Heart left ventricle (tissue), 16 donors: Measurements from ENCODE around the gene EML1. TPM values are rescaled to one million over a fixed set of nuclear protein-coding genes. Genes with fewer than 3 reads are reported as not detected.

Experiments used
- ATAC-seq, 4 donors: fragments of 200-7000 bp; cut with Tn5 transposase; one replicate each; pipeline ENCODE4 v1.9.1; 2020 to 2022; ENCODE audit warnings: moderate library complexity in 4 of 4, mild to moderate bottlenecking in 3 of 4, moderate number of reproducible peaks in 1 of 4
- DNase-seq, 5 donors: peaks; one replicate each; pipeline ENCODE4 v3.0.0-alpha.2; 2020
- H3K27ac ChIP-seq, 12 donors: fragments of 200-600 bp; sonication (generic) in 4 of 12; one replicate each; pipeline versions ENCODE4 v1.5.0 to v1.8.0; 2016 to 2022; ENCODE audit warnings: mild to moderate bottlenecking in 2 of 12
- H3K27me3 ChIP-seq, 9 donors: fragments of 200-600 bp; sonication (generic) in 2 of 9; one replicate each; pipeline versions ENCODE4 v1.5.1 to v1.8.0; 2016 to 2022; ENCODE audit warnings: mild to moderate bottlenecking in 3 of 9
- H3K36me3 ChIP-seq, 9 donors: fragments of 200-600 bp; sonication (generic) in 2 of 9; one replicate each; pipeline versions ENCODE4 v1.5.0 to v1.8.0; 2018 to 2022; ENCODE audit warnings: mild to moderate bottlenecking in 2 of 9
- H3K4me1 ChIP-seq, 12 donors: fragments of 200-600 bp; sonication (generic) in 4 of 12; one replicate each; pipeline versions ENCODE4 v1.5.0 to v1.8.0; 2016 to 2022; ENCODE audit warnings: mild to moderate bottlenecking in 3 of 12
- H3K4me3 ChIP-seq, 12 donors: fragments of 200-600 bp; sonication (generic) in 4 of 12; one replicate each; pipeline versions ENCODE4 v1.5.0 to v1.8.0; 2017 to 2022; ENCODE audit warnings: mild to moderate bottlenecking in 9 of 12, moderate library complexity in 4 of 12
- H3K9me3 ChIP-seq, 12 donors: fragments of 200-600 bp; sonication (generic) in 4 of 12; one replicate each; pipeline versions ENCODE4 v1.5.0 to v1.8.0; 2016 to 2022; ENCODE audit warnings: mild to moderate bottlenecking in 1 of 12
- POLR2A ChIP-seq, 2 donors: fragments of 450-650 bp; IDR thresholded peaks; one replicate each; pipeline ENCODE4 v1.6.1; 2017; ENCODE audit warnings: antibody characterized with exemption in 2 of 2, mild to moderate bottlenecking in 2 of 2, moderate library complexity in 2 of 2
- WGBS, 4 donors: extraction: QIAGEN DNeasy Blood & Tissue Kit in 2 of 4; methylation state at CpG; one replicate each; pipeline versions ENCODE4 v1.1.5 to v1.1.7; 2013 to 2018; 5-methylcytosine and 5-hydroxymethylcytosine counted together
- intact Hi-C, 10 donors: fragments of 100-400 bp; cut with DNase I; formaldehyde crosslinking; loops; one replicate each; pipeline versions ENCODE4 v1.11.1 to v1.14.2; 2022
- polyA plus RNA-seq, 2 donors: library from polyadenylated mRNA; stranded (reverse); fragments of 200-250 nt; gene quantifications; one replicate each; pipeline ENCODE4 v1.2.3, GENCODE V29; 2013
- total RNA-seq, 9 donors: library from RNA; depleted of rRNA in 2 of 9; stranded (reverse); fragments of >200 nt in 2 of 9; fragmentation: NEBNext Ultra II Directional in 3 of 9; extraction: Animal tissue kit (Norgen Biotek cat#: 25700) in 3 of 9; gene quantifications; one replicate each; pipeline versions ENCODE4 v1.1.0 to v1.2.4, GENCODE V29; 2016 to 2023
- TF ChIP-seq, protein P1 (sequence below), 12 donors: fragments of 200-600 bp; sonication (generic) in 4 of 12; IDR thresholded peaks; one replicate each; pipeline versions ENCODE4 v1.5.0 to v1.8.0; 2018 to 2022; ENCODE audit warnings: antibody characterized with exemption in 12 of 12, mild to moderate bottlenecking in 5 of 12
- donor health status: ischemic (EF 13 %, LVEDD 7.1; RV severe dilation, severe dysfunction).
- donor health status: healthy with polysubstance abuse.
- donor health status: DM: no; HTN: yes; CAD: no.
- donor health status: DM: no; HTN: no; CAD: no.
- donor health status: ischemic (EF 25% LVEDD 6.9; RV normal size, moderate dysfunction).
- donor health status: ischemic (EF 25% LVEDD 5.7; RV mildly dilated, moderate dysfunction).
- donor health status: healthy.
- donor health status: DM: yes; HTN: yes; CAD: no.
- donor health status: ischemic (EF 35%, LVEDD 5.7; RV mildly dilated, moderate dysfunction).
- donor health status: nonischemic (EF 11% LVEDD 7.7; RV severe dilation, severe dysfunction).
- donor health status: DM: yes; HTN: yes; CAD: no.
- donor health status: PGD.
- donor health status: ischemic (EF 29% LVEDD 5.4; RV normal size, mild dysfunction).
- donor health status: nonischemic (EF 23%, LVEDD 6.1; RV moderate dilation, normal function).

Gene EML1
- total and polyA plus RNA-seq, 11 donors, result 7.4 to 49.7 (median 39.3) TPM

- no peaks in the 10 kb centered on the region for H3K9me3 ChIP-seq
- WGBS, 4 donors, result 87 to 98% (median 92%) methylated on average over 2 of the region's 2 CpGs
- ATAC-seq (no peak), DNase-seq (no peak)
- H3K27ac ChIP-seq, result no peak overlapping the region
- TF ChIP-seq POLR2A (IDR thresholded peaks at IDR 0.05), result no peak
- TF ChIP-seq, protein P1, sequence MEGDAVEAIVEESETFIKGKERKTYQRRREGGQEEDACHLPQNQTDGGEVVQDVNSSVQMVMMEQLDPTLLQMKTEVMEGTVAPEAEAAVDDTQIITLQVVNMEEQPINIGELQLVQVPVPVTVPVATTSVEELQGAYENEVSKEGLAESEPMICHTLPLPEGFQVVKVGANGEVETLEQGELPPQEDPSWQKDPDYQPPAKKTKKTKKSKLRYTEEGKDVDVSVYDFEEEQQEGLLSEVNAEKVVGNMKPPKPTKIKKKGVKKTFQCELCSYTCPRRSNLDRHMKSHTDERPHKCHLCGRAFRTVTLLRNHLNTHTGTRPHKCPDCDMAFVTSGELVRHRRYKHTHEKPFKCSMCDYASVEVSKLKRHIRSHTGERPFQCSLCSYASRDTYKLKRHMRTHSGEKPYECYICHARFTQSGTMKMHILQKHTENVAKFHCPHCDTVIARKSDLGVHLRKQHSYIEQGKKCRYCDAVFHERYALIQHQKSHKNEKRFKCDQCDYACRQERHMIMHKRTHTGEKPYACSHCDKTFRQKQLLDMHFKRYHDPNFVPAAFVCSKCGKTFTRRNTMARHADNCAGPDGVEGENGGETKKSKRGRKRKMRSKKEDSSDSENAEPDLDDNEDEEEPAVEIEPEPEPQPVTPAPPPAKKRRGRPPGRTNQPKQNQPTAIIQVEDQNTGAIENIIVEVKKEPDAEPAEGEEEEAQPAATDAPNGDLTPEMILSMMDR (IDR thresholded peaks at IDR 0.05), result no peak
- peaks cover 0 to 43% (median 11%) of the 10 kb centered on the region in 9 donors for H3K36me3 ChIP-seq
- H3K27me3 ChIP-seq, result no peaks in the 10 kb centered on the region
- intact Hi-C loops, result no loop called here
- H3K4me3 ChIP-seq, result no peak overlapping the region
- H3K4me1 ChIP-seq, result no peaks in the 10 kb centered on the region
These were observed 98.1 kb downstream of the EML1 start for GRCh38 chr14:99891266-99891665.

DNA sequence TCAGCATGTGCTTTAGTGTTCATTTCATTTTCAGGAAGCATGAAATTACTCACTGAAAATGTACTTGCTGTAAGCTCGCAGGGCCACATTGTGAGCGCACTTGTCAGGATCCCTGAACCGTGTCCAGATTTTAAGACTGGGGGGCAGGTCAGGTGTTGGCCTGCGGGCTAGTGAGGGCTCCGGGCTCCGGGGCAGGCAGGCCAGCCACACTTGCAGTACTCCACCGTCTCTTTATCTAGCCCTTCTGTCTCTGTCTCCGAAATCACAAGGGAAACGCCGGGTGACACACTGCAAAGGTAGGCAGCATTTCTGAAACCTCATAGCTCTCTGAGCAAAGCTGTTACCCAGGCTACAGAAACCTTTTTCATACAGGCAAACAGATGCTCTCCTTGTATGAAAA, 98.7 kb downstream of the EML1 start:
- no peak overlapping the region for H3K27ac ChIP-seq
- no peaks in the 10 kb centered on the region for H3K27me3 ChIP-seq
- DNase-seq (no peak), ATAC-seq (no peak)
- H3K9me3 ChIP-seq, result no peaks in the 10 kb centered on the region
- no peaks in the 10 kb centered on the region for H3K4me1 ChIP-seq
- intact Hi-C loops, result no loop called here
- 89 to 94% (median 91%) methylated on average over 10 of the region's 10 CpGs for WGBS, 4 donors
- peaks cover 0 to 42% (median 11%) of the 10 kb centered on the region in 9 donors for H3K36me3 ChIP-seq
- no peak for TF ChIP-seq POLR2A (IDR thresholded peaks at IDR 0.05)
- TF ChIP-seq, protein P1 (IDR thresholded peaks at IDR 0.05), result no peak
- no peak overlapping the region for H3K4me3 ChIP-seq

DNA sequence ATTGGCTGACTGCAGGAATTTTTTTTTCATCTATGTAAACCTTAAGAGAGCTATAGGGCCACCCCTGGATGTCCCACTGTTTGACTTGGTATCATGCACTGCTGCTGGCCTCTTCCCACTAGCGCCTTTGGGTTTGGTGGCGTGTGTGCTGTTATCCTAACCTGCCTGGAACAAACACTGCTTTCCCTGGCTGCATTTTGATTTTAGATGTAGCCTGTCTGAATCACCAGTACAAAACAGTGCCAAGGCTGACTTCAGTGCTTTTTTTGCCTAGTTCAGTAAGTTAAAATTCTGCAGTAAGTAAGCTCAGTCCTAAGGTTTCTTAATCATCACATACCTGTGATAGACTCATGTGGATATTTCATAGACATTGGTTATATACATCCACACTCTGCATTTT, 99.2 kb downstream of the EML1 start:
- Histone ChIP-seq H3K4me1 (no peaks in the 10 kb centered on the region), H3K27ac (no peak overlapping the region), H3K27me3 (no peaks in the 10 kb centered on the region), H3K4me3 (no peak overlapping the region), H3K9me3 (no peaks in the 10 kb centered on the region), H3K36me3 (peaks cover 0 to 46% (median 15%) of the 10 kb centered on the region in 9 donors)
- WGBS, 4 donors, result 72 to 93% (median 89%) methylated on average over 2 of the region's 2 CpGs
- no peak for DNase-seq
- no peak for TF ChIP-seq POLR2A (IDR thresholded peaks at IDR 0.05)
- TF ChIP-seq, protein P1 (IDR thresholded peaks at IDR 0.05), result no peak
- intact Hi-C loops, result no loop called here
- peak in 2 of 4 donors; percentile 37 to 46 for ATAC-seq

- H3K4me3 ChIP-seq, result no peak overlapping the region
- no peaks in the 10 kb centered on the region for H3K27me3 ChIP-seq
- ATAC-seq, result no peak
- no peaks in the 10 kb centered on the region for H3K9me3 ChIP-seq
- H3K27ac ChIP-seq, result no peak overlapping the region
- DNase-seq, result no peak
- H3K36me3 ChIP-seq, result peaks cover 0 to 56% (median 24%) of the 10 kb centered on the region in 9 donors
- intact Hi-C loops, result no loop called here
- 53 to 67% (median 65%) methylated on average over 3 of the region's 3 CpGs for WGBS, 4 donors
- TF ChIP-seq, protein P1 (IDR thresholded peaks at IDR 0.05), result no peak
- no peak for TF ChIP-seq POLR2A (IDR thresholded peaks at IDR 0.05)
- no peaks in the 10 kb centered on the region for H3K4me1 ChIP-seq
These were observed 103.1 kb downstream of the EML1 start for GRCh38 chr14:99896361-99896760.
